H1 (cell line): ENCODE measurements around the gene OCRL. TPM values are rescaled to one million over a fixed set of nuclear protein-coding genes. Genes with fewer than 3 reads are reported as not detected.

Experiments
- BACH1 ChIP-seq: IDR thresholded peaks from 2 replicates; pipeline ENCODE4 v1.6.1; 2012; ENCODE audit warnings: low read length, improper control_type of control experiment
- CTCF ChIP-seq, 3 experiments: IDR thresholded peaks; 1 replicate in 2 of 3; 2 replicates in 1 of 3; pipeline versions ENCODE4 v1.5.1 to v1.6.1; 2011; ENCODE audit warnings: low read length in 3 of 3, mild to moderate bottlenecking in 3 of 3, inconsistent platforms in 2 of 3, low read depth in 1 of 3, moderate library complexity in 1 of 3; ENCODE audit not compliant: insufficient read depth in 1 of 3; ENCODE audit errors: control extremely low read depth in 1 of 3
- GABPA ChIP-seq: IDR thresholded peaks from 2 replicates; pipeline ENCODE4 v1.6.1; 2011; ENCODE audit warnings: mild to moderate bottlenecking, low read length, moderate library complexity, borderline replicate concordance; ENCODE audit not compliant: insufficient read depth
- KDM4A ChIP-seq: IDR thresholded peaks from one replicate; pipeline ENCODE4 v1.7.1; 2012; ENCODE audit warnings: low read depth, mild to moderate bottlenecking, moderate library complexity, low read length, inconsistent platforms; ENCODE audit not compliant: severe bottlenecking
- SRF ChIP-seq: IDR thresholded peaks from 2 replicates; pipeline ENCODE4 v1.6.1; 2011; ENCODE audit warnings: mild to moderate bottlenecking, low read depth, low read length, moderate library complexity
- TBP ChIP-seq: IDR thresholded peaks from 2 replicates; pipeline ENCODE4 v1.6.1; 2011; ENCODE audit warnings: low read depth, low read length, improper control_type of control experiment
- ZNF274 ChIP-seq: IDR thresholded peaks from 2 replicates; pipeline ENCODE4 v1.7.0; 2012; ENCODE audit warnings: low read length, borderline replicate concordance; ENCODE audit errors: extremely low read depth
- polyA plus RNA-seq, 7 experiments: library from polyadenylated mRNA; depleted of rRNA in 3 of 7; stranded (reverse) in 5 of 7; unstranded in 2 of 7; fragments of >200 nt in 5 of 7; fragments of 200-250 nt in 2 of 7; gene quantifications; 1 replicate in 5 of 7; 2 replicates in 1 of 7; 4 replicates in 1 of 7; pipeline versions ENCODE4 v1.2.1 to v1.2.3, GENCODE V29; 2011 to 2013; ENCODE audit warnings: missing spikeins in 2 of 7, mixed read lengths in 2 of 7
- total RNA-seq: library from RNA; stranded (reverse); fragmentation: NEBNext Ultra II Directional; extraction: Animal tissue kit (Norgen Biotek cat#: 25700); gene quantifications from 2 replicates; pipeline ENCODE4 v1.2.1, GENCODE V29; 2021
- TF ChIP-seq, protein P1 (sequence below): fragments of 300-600 bp; sonication (generic); IDR thresholded peaks from 2 replicates; pipeline ENCODE4 v1.7.1; 2012; ENCODE audit warnings: low read length, moderate library complexity, mild to moderate bottlenecking, inconsistent platforms; ENCODE audit not compliant: insufficient replicate concordance

OCRL gene
- total and polyA plus RNA-seq, 2 of the 8 experiments (the other 6 are each of a cell fraction or from before 2014, with no cell fraction given): 12.7 to 15.1 TPM

DNA sequence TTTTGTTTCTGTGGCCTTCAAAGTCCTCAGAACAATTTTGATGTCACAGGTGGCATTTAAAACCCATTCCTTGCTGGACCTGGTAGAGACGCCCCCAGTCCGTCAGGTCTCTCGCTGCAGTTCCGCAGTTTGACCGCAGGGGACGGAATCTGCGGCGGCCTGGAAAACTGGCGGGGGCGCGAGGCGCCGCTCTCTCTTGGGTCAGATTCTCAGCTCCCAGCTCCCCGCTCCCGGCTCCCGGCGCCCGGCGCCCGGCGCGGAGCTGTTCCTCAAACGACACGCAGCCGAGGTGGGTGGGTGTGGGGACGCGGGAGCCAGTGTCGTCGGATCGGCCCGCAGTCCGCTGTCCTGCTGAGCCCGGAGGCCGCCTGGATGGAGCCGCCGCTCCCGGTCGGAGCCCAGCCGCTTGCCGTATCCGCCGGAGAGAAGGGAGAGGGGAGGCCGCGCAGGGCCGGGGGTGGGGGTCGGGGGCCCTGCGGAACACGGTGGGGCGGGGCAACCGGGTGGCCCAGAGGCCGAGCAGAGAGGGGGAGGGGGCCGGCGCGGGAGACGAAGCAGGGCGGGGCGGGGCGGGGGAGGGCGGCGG, at the start of gene OCRL (continued):
- peak; percentile 53 to 68 (median 57) for TF ChIP-seq CTCF (IDR thresholded peaks at IDR 0.05; ENCODE audit: control extremely low read depth in 1 of 3, insufficient read depth in 1 of 3, low read depth in 1 of 3, low read length in 3 of 3)
- no peak for TF ChIP-seq ZNF274
- TF ChIP-seq SRF: no peak
- TF ChIP-seq KDM4A: peak; percentile 24
- TF ChIP-seq, protein P1, sequence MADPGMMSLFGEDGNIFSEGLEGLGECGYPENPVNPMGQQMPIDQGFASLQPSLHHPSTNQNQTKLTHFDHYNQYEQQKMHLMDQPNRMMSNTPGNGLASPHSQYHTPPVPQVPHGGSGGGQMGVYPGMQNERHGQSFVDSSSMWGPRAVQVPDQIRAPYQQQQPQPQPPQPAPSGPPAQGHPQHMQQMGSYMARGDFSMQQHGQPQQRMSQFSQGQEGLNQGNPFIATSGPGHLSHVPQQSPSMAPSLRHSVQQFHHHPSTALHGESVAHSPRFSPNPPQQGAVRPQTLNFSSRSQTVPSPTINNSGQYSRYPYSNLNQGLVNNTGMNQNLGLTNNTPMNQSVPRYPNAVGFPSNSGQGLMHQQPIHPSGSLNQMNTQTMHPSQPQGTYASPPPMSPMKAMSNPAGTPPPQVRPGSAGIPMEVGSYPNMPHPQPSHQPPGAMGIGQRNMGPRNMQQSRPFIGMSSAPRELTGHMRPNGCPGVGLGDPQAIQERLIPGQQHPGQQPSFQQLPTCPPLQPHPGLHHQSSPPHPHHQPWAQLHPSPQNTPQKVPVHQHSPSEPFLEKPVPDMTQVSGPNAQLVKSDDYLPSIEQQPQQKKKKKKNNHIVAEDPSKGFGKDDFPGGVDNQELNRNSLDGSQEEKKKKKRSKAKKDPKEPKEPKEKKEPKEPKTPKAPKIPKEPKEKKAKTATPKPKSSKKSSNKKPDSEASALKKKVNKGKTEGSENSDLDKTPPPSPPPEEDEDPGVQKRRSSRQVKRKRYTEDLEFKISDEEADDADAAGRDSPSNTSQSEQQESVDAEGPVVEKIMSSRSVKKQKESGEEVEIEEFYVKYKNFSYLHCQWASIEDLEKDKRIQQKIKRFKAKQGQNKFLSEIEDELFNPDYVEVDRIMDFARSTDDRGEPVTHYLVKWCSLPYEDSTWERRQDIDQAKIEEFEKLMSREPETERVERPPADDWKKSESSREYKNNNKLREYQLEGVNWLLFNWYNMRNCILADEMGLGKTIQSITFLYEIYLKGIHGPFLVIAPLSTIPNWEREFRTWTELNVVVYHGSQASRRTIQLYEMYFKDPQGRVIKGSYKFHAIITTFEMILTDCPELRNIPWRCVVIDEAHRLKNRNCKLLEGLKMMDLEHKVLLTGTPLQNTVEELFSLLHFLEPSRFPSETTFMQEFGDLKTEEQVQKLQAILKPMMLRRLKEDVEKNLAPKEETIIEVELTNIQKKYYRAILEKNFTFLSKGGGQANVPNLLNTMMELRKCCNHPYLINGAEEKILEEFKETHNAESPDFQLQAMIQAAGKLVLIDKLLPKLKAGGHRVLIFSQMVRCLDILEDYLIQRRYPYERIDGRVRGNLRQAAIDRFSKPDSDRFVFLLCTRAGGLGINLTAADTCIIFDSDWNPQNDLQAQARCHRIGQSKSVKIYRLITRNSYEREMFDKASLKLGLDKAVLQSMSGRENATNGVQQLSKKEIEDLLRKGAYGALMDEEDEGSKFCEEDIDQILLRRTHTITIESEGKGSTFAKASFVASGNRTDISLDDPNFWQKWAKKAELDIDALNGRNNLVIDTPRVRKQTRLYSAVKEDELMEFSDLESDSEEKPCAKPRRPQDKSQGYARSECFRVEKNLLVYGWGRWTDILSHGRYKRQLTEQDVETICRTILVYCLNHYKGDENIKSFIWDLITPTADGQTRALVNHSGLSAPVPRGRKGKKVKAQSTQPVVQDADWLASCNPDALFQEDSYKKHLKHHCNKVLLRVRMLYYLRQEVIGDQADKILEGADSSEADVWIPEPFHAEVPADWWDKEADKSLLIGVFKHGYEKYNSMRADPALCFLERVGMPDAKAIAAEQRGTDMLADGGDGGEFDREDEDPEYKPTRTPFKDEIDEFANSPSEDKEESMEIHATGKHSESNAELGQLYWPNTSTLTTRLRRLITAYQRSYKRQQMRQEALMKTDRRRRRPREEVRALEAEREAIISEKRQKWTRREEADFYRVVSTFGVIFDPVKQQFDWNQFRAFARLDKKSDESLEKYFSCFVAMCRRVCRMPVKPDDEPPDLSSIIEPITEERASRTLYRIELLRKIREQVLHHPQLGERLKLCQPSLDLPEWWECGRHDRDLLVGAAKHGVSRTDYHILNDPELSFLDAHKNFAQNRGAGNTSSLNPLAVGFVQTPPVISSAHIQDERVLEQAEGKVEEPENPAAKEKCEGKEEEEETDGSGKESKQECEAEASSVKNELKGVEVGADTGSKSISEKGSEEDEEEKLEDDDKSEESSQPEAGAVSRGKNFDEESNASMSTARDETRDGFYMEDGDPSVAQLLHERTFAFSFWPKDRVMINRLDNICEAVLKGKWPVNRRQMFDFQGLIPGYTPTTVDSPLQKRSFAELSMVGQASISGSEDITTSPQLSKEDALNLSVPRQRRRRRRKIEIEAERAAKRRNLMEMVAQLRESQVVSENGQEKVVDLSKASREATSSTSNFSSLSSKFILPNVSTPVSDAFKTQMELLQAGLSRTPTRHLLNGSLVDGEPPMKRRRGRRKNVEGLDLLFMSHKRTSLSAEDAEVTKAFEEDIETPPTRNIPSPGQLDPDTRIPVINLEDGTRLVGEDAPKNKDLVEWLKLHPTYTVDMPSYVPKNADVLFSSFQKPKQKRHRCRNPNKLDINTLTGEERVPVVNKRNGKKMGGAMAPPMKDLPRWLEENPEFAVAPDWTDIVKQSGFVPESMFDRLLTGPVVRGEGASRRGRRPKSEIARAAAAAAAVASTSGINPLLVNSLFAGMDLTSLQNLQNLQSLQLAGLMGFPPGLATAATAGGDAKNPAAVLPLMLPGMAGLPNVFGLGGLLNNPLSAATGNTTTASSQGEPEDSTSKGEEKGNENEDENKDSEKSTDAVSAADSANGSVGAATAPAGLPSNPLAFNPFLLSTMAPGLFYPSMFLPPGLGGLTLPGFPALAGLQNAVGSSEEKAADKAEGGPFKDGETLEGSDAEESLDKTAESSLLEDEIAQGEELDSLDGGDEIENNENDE: no peak
- no peak for TF ChIP-seq BACH1
- peak; percentile 54; the same call in 1 of the 2 replicates for TF ChIP-seq TBP
- no peak for TF ChIP-seq GABPA
